ENCODE measurements around the gene LAP3.

DNA sequence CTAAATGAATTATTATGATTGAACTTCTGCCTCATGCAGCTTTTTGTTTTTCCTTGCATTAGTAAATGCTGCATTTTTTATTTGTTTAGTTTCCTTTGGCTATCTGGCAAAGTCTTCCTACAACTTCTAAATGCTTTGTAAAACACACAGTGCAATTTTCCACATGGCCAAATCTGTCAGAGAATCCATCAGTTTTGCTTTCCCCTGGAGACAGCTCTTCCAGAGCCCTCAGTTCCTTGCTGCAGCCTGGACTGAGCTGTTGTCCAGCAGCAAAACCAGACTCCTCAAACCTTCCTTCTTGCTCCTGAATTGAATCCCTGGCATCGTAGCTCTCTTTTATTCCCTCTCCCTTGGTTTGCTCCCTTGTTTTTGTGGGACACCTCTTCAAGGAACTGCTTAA lies 80.1 kb downstream of the LAP3 start:
- TF ChIP-seq EZH2phosphoT487 (conservative IDR thresholded peaks at IDR 0.05; ENCODE audit: low read length) = no peak
- TF ChIP-seq CTCF (IDR thresholded peaks at IDR 0.05; ENCODE audit: insufficient read depth, low read length, poor library complexity, severe bottlenecking) = no peak
